CD14-positive monocyte (primary cell): ENCODE results near the gene KMT2E. TPM values are rescaled to one million over a fixed set of nuclear protein-coding genes. Genes with fewer than 3 reads are reported as not detected.
A peak's percentile ranks its signal among the peaks of the same experiment; 100 is the strongest.

ENCODE experiments used
- DNase-seq, 3 donors: peaks; one replicate each; pipeline ENCODE4 v3.0.0-alpha.2; 2011 to 2022
- H2AFZ ChIP-seq: 2 replicates; pipeline ENCODE4 v1.6.0; 2012; ENCODE audit warnings: mild to moderate bottlenecking, low read depth, low read length, inconsistent platforms; ENCODE audit not compliant: insufficient read depth, poor library complexity, severe bottlenecking
- H3K27ac ChIP-seq, 2 donors: 1 replicate in 1 of 2; 2 replicates in 1 of 2; pipeline ENCODE4 v1.5.1; 2012 to 2013; ENCODE audit warnings: low read length in 2 of 2, control low read depth in 1 of 2, inconsistent platforms in 1 of 2, low read depth in 1 of 2, mild to moderate bottlenecking in 1 of 2
- H3K27me3 ChIP-seq, 2 donors: one replicate each; pipeline versions ENCODE4 v1.6.0 to v1.6.1; 2011 to 2013; ENCODE audit warnings: low read length in 2 of 2; ENCODE audit not compliant: control insufficient read depth in 2 of 2, insufficient read depth in 2 of 2
- H3K36me3 ChIP-seq, 2 donors: replicated peaks in 1 of 2; 1 replicate in 1 of 2; 2 replicates in 1 of 2; pipeline versions ENCODE4 v1.5.1 to v1.6.1; 2012 to 2013; ENCODE audit warnings: low read length in 2 of 2, control low read depth in 1 of 2, inconsistent platforms in 1 of 2, mild to moderate bottlenecking in 1 of 2; ENCODE audit not compliant: insufficient read depth in 2 of 2, control insufficient read depth in 1 of 2
- H3K4me1 ChIP-seq, 2 donors: 1 replicate in 1 of 2; 2 replicates in 1 of 2; pipeline versions ENCODE4 v1.5.1 to v1.6.1; 2012 to 2013; ENCODE audit warnings: low read length in 2 of 2, control low read depth in 1 of 2, inconsistent platforms in 1 of 2, mild to moderate bottlenecking in 1 of 2, moderate library complexity in 1 of 2; ENCODE audit not compliant: insufficient read depth in 2 of 2, control insufficient read depth in 1 of 2
- H3K4me2 ChIP-seq: replicated peaks from 2 replicates; pipeline ENCODE3; 2012; ENCODE audit warnings: low read length, moderate library complexity, mild to moderate bottlenecking; ENCODE audit not compliant: poor library complexity, severe bottlenecking; ENCODE audit errors: extremely low read depth
- H3K4me3 ChIP-seq, 3 experiments: fragments of 200-600 bp in 1 of 3; sonication (generic) in 1 of 3; replicated peaks in 1 of 3; 1 replicate in 2 of 3; 2 replicates in 1 of 3; pipeline ENCODE4 v1.5.1; 2011 to 2013; ENCODE audit warnings: low read length in 3 of 3, mild to moderate bottlenecking in 3 of 3, control low read depth in 2 of 3, low read depth in 2 of 3, inconsistent platforms in 1 of 3, moderate library complexity in 1 of 3
- H3K79me2 ChIP-seq: 2 replicates; pipeline ENCODE4 v1.6.0; 2012; ENCODE audit warnings: mild to moderate bottlenecking, control low read depth, inconsistent platforms, low read length, moderate library complexity; ENCODE audit not compliant: insufficient read depth
- H3K9ac ChIP-seq: 2 replicates; pipeline ENCODE4 v1.6.0; 2017; ENCODE audit warnings: low read length, mild to moderate bottlenecking; ENCODE audit not compliant: insufficient read depth, poor library complexity, severe bottlenecking
- H3K9me3 ChIP-seq, 2 donors: replicated peaks in 1 of 2; 1 replicate in 1 of 2; 2 replicates in 1 of 2; pipeline versions ENCODE4 v1.5.1 to v1.6.1; 2012 to 2013; ENCODE audit warnings: low read length in 2 of 2, control low read depth in 1 of 2; ENCODE audit not compliant: control insufficient read depth in 1 of 2, insufficient read depth in 1 of 2
- H4K20me1 ChIP-seq: 2 replicates; pipeline ENCODE4 v1.6.0; 2012; ENCODE audit warnings: mild to moderate bottlenecking, low read length, control low read depth, moderate library complexity; ENCODE audit not compliant: insufficient read depth
- H3K27ac Mint-ChIP-seq, 7 donors: one replicate each; pipeline ENCODE4 v1.8.0; 2020; ENCODE audit warnings: mild to moderate bottlenecking in 7 of 7, mixed read lengths in 7 of 7, moderate library complexity in 6 of 7, inconsistent platforms in 2 of 7
- H3K27me3 Mint-ChIP-seq, 3 donors: one replicate each; pipeline ENCODE4 v1.8.0; 2021 to 2022; ENCODE audit warnings: low read depth in 3 of 3, mild to moderate bottlenecking in 3 of 3, mixed read lengths in 3 of 3, moderate library complexity in 3 of 3, inconsistent platforms in 1 of 3
- H3K36me3 Mint-ChIP-seq, 2 donors: one replicate each; pipeline ENCODE4 v1.8.0; 2020; ENCODE audit warnings: mixed read lengths in 2 of 2, inconsistent platforms in 1 of 2, mild to moderate bottlenecking in 1 of 2
- H3K4me1 Mint-ChIP-seq: one replicate; pipeline ENCODE4 v1.8.0; 2020; ENCODE audit warnings: mild to moderate bottlenecking, mixed read lengths
- H3K4me3 Mint-ChIP-seq, 2 donors: one replicate each; pipeline ENCODE4 v1.8.0; 2020; ENCODE audit warnings: mild to moderate bottlenecking in 2 of 2, mixed read lengths in 2 of 2, moderate library complexity in 1 of 2
- H3K9me3 Mint-ChIP-seq, 7 donors: one replicate each; pipeline ENCODE4 v1.8.0; 2020 to 2022; ENCODE audit warnings: mixed read lengths in 7 of 7, mild to moderate bottlenecking in 6 of 7, moderate library complexity in 6 of 7, inconsistent platforms in 2 of 7
- WGBS: methylation state at CpG from one replicate; pipeline ENCODE4 v1.1.5; 2013; ENCODE audit warnings: missing lambda C conversion rate; ENCODE audit not compliant: insufficient coverage; 5-methylcytosine and 5-hydroxymethylcytosine counted together
- intact Hi-C, 2 donors: fragments of 100-400 bp; cut with micrococcal nuclease; formaldehyde crosslinking; loops; one replicate each; pipeline versions ENCODE4 v1.15.0 to v1.15.1; 2023
- polyA plus RNA-seq, 3 donors: library from polyadenylated mRNA; depleted of rRNA in 1 of 3; unstranded in 2 of 3; stranded (reverse) in 1 of 3; fragments of 300-500 nt in 2 of 3; fragments of >200 nt in 1 of 3; fragmentation: Illumina TruSeq in 2 of 3; gene quantifications; 1 replicate in 2 of 3; 2 replicates in 1 of 3; pipeline ENCODE4 v1.2.3, GENCODE V29; 2012 to 2021
- TF ChIP-seq, protein P1 (sequence below): fragments of 200-600 bp; IDR thresholded peaks from one replicate; pipeline ENCODE4 v1.8.0; 2022; ENCODE audit warnings: antibody characterized with exemption, mild to moderate bottlenecking

The KMT2E gene
- polyA plus RNA-seq, 3 donors: 21.5 to 58.0 (median 33.1) TPM

DNA sequence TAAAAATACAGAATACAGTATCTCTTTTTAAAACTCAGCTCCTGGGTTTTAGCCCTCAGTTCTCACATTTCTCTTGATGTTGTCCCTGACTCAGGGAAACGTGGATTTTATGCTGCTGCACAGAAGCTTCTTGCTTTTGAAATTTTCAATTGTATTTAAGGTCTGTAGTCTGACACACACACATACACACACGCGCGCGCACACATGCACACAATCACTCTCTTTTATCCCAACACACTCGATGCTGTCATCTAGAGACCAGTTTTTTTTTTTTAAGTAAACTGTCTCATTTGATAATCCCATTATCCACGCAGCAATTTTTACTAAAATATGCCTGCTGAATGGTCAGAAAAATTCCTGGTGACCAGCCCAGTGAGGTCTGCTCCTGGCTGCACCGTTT, 108.6 kb downstream of the KMT2E start:
- no peaks in the 10 kb centered on the region for H3K27me3 ChIP-seq
- no peaks in the 10 kb centered on the region for H3K4me1 ChIP-seq
- Mint-ChIP-seq H3K4me1 (peaks cover 4% of the 10 kb centered on the region), H3K9me3 (no peaks in the 10 kb centered on the region), H3K36me3 (peaks cover 50 to 62% of the 10 kb centered on the region in 2 donors), H3K4me3 (no peak overlapping the region), H3K27me3 (no peaks in the 10 kb centered on the region), H3K27ac (peak overlapping the region in 1 of 7 donors; percentile 36)
- H4K20me1 ChIP-seq: peaks cover 17% of the 10 kb centered on the region
- WGBS: 98% methylated on average over 7 of the region's 8 CpGs
- peaks cover 29 to 80% of the 10 kb centered on the region in 2 donors for H3K36me3 ChIP-seq
- no peak overlapping the region for H3K9ac ChIP-seq
- no peak overlapping the region for H3K4me2 ChIP-seq
- no peaks in the 10 kb centered on the region for H3K79me2 ChIP-seq
- H3K27ac ChIP-seq: no peak overlapping the region
- intact Hi-C loops: no loop called here
- no peak overlapping the region for H2AFZ ChIP-seq
- TF ChIP-seq, protein P1, sequence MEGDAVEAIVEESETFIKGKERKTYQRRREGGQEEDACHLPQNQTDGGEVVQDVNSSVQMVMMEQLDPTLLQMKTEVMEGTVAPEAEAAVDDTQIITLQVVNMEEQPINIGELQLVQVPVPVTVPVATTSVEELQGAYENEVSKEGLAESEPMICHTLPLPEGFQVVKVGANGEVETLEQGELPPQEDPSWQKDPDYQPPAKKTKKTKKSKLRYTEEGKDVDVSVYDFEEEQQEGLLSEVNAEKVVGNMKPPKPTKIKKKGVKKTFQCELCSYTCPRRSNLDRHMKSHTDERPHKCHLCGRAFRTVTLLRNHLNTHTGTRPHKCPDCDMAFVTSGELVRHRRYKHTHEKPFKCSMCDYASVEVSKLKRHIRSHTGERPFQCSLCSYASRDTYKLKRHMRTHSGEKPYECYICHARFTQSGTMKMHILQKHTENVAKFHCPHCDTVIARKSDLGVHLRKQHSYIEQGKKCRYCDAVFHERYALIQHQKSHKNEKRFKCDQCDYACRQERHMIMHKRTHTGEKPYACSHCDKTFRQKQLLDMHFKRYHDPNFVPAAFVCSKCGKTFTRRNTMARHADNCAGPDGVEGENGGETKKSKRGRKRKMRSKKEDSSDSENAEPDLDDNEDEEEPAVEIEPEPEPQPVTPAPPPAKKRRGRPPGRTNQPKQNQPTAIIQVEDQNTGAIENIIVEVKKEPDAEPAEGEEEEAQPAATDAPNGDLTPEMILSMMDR: no peak
- H3K9me3 ChIP-seq: no peaks in the 10 kb centered on the region
- H3K4me3 ChIP-seq: no peak overlapping the region
- no peak for DNase-seq

DNA sequence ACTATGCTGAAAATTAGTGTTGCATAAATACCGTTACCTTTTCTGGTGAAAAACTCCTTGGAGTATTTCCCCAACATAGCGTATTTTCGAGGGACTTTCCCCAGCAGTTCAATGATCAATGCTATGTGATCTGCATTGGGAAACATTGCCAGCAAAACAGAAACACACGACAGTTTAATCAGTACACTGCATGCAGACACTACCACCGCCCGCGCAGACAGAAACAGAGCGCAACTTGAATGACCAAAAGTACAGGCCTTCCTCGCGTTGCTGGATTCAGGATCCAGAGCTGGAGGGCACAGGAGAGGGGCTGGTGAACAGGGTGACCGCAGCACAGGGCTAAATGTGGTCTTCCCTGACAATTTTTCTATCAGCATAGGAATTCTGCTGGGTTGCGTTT, 111.7 kb downstream of the KMT2E start:
- Histone ChIP-seq H3K9me3 (no peaks in the 10 kb centered on the region), H4K20me1 (peaks cover 8% of the 10 kb centered on the region), H3K36me3 (peaks cover 32 to 87% of the 10 kb centered on the region in 2 donors), H3K27me3 (no peaks in the 10 kb centered on the region), H3K27ac (no peak overlapping the region), H3K4me2 (no peak overlapping the region), H3K9ac (no peak overlapping the region), H3K4me3 (no peak overlapping the region), H3K79me2 (no peaks in the 10 kb centered on the region), H2AFZ (no peak overlapping the region), H3K4me1 (no peaks in the 10 kb centered on the region)
- Mint-ChIP-seq H3K4me3 (no peak overlapping the region), H3K36me3 (peaks cover 48 to 83% of the 10 kb centered on the region in 2 donors), H3K27me3 (peaks cover 0 to 1% (median 0%) of the 10 kb centered on the region in 3 donors), H3K9me3 (no peaks in the 10 kb centered on the region), H3K4me1 (no peaks in the 10 kb centered on the region), H3K27ac (no peak overlapping the region)
- 100% methylated on average over 6 of the region's 12 CpGs for WGBS
- TF ChIP-seq, protein P1: no peak
- intact Hi-C loops: no loop called here
- no peak for DNase-seq
